Cardiac fibroblast (primary cell): ENCODE results near the gene BACH2.
"Not testable (repeated sequence)": the region's sequence is repeated elsewhere in the genome, so short reads cannot be mapped to it uniquely, and the experiment has no call there.

Experiments used
- DNase-seq, 2 donors: peaks; one replicate each; pipeline versions ENCODE4 v3.0.0 to v3.0.0-alpha.2; 2010; ENCODE audit warnings: low read depth in 2 of 2
- H3K4me3 ChIP-seq, 2 donors: replicated peaks in 1 of 2; 1 replicate in 1 of 2; 2 replicates in 1 of 2; pipeline ENCODE4 v1.5.1; 2011; ENCODE audit warnings: low read depth in 2 of 2, low read length in 2 of 2, mild to moderate bottlenecking in 2 of 2, moderate library complexity in 1 of 2
- CTCF ChIP-seq: IDR thresholded peaks from one replicate; pipeline ENCODE4 v1.5.1; 2011; ENCODE audit warnings: low read depth, mild to moderate bottlenecking, low read length, inconsistent platforms

BACH2 gene

GRCh38 chr6:89921197-89921596 lies 375.4 kb downstream of the BACH2 start:
- DNase-seq, result no peak
- no peak for TF ChIP-seq CTCF
- no peak overlapping the region for H3K4me3 ChIP-seq

GRCh38 chr6:89917801-89918366 lies 378.8 kb downstream of the BACH2 start:
- TF ChIP-seq CTCF, result no peak
- no peak overlapping the region for H3K4me3 ChIP-seq

GRCh38 chr6:89917216-89917615 lies 379.4 kb downstream of the BACH2 start:
- DNase-seq, result no peak
- TF ChIP-seq CTCF, result no peak
- H3K4me3 ChIP-seq, result no peak overlapping the region

More at GRCh38 chr6:89917801-89918366, 378.8 kb downstream of the BACH2 start:
- no peak for DNase-seq

GRCh38 chr6:89916136-89916920 lies 380.3 kb downstream of the BACH2 start:
- TF ChIP-seq CTCF, result no peak
- no peak overlapping the region for H3K4me3 ChIP-seq

GRCh38 chr6:89910902-89911240 lies 385.8 kb downstream of the BACH2 start:
- H3K4me3 ChIP-seq, result no peak overlapping the region
- no peak for TF ChIP-seq CTCF
- no peak for DNase-seq

More at GRCh38 chr6:89916136-89916920, 380.3 kb downstream of the BACH2 start:
- no peak for DNase-seq

GRCh38 chr6:89910001-89910901 lies 386.4 kb downstream of the BACH2 start:
- not testable (repeated sequence) for DNase-seq, H3K4me3 ChIP-seq
